LNCAP (cell line): Measurements from ENCODE around the gene PIEZO1.

Experiments used
- TF ChIP-seq, protein P1 (sequence below): fragments of 450-650 bp; IDR thresholded peaks from 2 replicates; pipeline ENCODE4 v1.5.1; 2017; ENCODE audit warnings: mild to moderate bottlenecking

PIEZO1 gene

DNA sequence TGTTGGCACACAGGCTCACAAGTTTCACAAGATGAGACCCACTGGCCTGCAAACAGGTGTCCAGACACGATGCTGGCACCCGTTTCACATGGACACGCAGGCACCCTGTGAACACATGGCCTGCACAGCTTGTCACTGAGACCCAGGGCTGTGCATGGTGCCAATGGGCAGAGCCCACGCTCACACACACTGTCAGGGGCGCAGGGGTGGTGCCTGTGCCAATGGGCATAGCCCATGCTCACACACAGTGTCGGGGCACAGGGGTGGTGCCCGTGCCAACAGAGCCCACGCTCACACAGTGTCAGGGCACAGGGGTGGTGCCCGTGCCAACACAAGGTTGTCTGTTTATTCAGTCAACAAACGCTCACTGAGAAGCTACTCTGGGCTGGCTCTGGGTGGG lies 49.4 kb downstream of the PIEZO1 start:
- TF ChIP-seq, protein P1, sequence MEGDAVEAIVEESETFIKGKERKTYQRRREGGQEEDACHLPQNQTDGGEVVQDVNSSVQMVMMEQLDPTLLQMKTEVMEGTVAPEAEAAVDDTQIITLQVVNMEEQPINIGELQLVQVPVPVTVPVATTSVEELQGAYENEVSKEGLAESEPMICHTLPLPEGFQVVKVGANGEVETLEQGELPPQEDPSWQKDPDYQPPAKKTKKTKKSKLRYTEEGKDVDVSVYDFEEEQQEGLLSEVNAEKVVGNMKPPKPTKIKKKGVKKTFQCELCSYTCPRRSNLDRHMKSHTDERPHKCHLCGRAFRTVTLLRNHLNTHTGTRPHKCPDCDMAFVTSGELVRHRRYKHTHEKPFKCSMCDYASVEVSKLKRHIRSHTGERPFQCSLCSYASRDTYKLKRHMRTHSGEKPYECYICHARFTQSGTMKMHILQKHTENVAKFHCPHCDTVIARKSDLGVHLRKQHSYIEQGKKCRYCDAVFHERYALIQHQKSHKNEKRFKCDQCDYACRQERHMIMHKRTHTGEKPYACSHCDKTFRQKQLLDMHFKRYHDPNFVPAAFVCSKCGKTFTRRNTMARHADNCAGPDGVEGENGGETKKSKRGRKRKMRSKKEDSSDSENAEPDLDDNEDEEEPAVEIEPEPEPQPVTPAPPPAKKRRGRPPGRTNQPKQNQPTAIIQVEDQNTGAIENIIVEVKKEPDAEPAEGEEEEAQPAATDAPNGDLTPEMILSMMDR = no peak

DNA sequence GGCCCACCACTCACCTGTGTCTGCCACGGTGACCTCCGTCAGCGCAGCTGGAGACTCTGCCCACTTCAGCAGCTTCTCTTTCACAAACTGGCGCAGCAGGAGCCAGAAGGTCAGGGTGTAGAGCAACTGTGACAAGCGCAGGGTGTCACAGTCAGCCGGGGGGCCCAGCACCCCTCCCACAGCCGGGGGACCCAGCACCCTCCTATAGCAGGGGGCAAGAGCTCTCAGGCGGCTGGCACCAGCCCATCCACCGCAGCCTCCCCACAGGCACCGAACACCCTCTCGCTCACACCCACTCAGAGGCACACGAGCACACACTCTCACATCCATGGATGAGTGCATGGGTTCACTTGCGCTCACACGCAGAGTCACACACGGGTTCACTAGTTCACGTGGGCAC lies 49.9 kb downstream of the PIEZO1 start:
- TF ChIP-seq, protein P1 = no peak

DNA sequence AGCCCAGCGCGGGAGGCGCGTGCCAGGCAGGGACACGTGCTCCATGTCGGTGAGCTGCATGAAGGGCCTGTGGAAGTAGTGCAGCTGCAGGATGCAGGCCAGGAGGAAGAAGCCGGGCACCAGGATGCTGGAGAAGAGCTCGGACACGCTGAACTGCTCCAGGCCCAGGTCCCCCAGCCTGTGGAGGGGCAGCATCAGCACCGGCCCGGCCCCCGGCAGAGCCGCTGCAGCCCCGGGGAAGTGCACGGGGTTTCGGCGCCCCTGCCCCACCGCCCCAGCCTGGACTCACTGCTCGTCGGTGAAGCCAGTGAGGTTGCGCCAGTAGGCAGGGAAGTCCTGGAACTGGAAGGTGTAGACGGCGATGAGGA lies 50.7 kb downstream of the PIEZO1 start:
- TF ChIP-seq, protein P1 = no peak

DNA sequence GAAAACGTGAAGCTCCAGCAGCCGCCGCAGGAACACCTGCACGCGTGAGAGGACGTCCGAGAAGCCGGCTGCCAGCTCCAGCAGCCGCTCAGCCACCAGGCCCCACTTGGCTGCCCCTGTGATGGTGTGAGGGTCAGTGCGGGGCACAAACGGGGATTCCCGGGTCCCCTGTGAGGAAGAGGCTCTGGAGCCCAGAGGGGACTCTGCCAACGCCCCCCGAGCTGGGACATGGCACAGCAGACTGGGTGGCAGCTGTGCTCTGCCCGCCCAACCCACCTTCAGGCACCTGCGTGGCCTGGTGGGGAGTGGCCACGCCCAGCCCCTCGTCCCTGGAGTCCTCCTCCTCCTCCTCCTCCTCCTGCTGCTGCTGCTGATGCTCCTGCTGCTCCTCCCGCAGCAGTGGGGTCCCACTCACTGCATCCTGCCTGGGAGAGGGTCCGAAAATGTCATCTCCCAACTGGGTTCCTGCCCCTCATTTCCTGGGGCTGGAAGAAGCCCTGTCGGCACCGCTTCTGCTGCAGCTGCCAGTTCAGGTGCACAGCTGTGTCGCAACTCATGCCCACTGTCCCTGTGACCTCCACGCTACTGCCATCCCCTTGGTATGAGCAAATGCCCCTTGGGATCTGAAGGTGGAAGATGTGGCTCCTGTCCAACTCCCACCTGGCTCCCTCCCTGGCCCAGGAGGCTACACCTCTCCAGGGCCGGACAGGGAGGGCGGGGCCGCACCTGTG lies 51.2 kb downstream of the PIEZO1 start:
- TF ChIP-seq, protein P1 = no peak

DNA sequence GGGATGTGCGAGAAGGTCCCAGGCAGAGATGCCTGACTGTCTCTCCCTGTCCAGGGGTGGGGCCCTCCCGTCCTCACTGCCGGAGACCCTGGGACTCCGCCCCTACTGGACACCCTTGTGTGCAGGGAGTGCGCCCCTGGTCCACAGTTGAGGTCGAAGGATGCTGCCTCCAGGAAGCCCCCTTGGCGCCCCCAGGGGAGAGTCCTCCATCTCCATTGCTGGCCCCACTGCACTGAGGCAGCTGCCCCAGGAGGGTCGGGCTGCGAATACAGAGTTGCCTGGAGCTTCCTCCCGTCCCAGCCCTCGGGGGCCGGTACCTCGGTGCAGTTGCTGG lies 52.1 kb downstream of the PIEZO1 start:
- TF ChIP-seq, protein P1 = no peak

DNA sequence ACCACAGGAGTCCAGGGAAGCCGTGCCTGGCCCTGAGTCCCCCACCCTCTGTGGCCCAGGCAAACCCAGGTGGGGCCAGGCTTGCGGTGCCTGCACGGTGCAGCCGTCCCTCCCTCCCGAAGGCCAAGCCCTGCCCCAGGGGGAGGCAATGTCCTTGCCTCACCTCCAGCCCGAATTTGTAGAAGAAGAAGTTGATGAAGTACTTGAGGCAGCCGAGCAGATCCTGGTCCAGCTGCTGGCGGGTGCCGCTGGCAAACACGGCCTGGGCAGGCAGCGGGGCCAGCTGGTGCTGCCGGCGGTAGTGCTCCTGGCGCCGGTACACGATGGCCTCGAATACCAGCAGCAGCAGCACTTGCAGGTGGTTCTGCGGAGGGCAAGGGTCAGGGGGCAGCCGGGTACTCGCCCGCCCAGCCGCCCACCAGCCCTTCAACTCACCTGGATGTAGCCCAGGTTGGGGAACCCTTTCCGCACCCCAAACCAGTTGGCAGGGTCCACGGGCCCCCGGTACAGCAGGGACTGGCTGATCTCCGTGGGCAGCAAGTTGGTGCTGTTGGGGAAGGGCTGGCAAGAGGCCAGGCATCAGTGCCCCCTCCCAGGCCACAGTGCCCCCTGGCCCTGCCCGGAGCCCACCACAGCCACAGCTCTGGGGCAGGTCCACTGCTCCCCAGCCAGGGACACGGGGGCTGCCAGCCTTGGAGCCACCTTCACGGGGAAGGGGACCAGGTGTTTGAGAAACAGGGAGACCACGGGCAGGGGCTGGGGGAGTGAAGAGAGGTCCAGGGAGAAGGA lies 52.7 kb downstream of the PIEZO1 start:
- TF ChIP-seq, protein P1 = no peak

DNA sequence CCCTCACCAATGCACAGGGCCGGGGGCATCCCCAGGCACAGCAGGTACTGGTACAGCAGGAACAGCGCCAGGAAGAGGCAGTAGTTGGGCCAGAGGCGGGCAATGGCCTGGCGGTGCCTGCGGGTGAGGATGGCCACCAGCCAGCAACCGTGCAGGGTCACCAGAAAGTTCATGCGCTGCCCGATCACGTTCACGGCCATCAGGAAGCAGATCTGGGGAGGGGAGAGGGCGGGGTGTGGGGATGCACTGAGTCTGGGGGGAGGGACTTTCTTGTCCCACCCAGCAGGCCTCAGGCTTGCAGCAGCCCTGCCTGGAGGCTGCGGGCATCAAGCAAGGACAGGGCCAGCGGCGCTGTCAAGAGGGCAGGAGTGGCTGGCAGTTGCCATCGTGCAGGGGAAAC lies 53.3 kb downstream of the PIEZO1 start:
- TF ChIP-seq, protein P1 = no peak
